Activated T-cell treated with anti-CD3 and anti-CD28 coated beads, Interleukin-2, amount 50 U/mL, for 24 hours (primary cell): ENCODE measurements around the gene QPRT.
A peak's percentile ranks its signal among the peaks of the same experiment; 100 is the strongest.
"Not testable (repeated sequence)": the region's sequence is repeated elsewhere in the genome, so short reads cannot be mapped to it uniquely, and the experiment has no call there.

ENCODE experiments used
- DNase-seq: peaks from one replicate; pipeline ENCODE4 v3.0.0-alpha.2; 2020
- H3K27ac Mint-ChIP-seq: 2 replicates; pipeline ENCODE4 v1.8.0; 2020; ENCODE audit warnings: mild to moderate bottlenecking, mixed read lengths
- H3K27me3 Mint-ChIP-seq: 2 replicates; pipeline ENCODE4 v1.8.0; 2020; ENCODE audit warnings: mixed read lengths
- H3K36me3 Mint-ChIP-seq: 2 replicates; pipeline ENCODE4 v1.8.0; 2020; ENCODE audit warnings: low read depth, mixed read lengths
- H3K4me1 Mint-ChIP-seq: 2 replicates; pipeline ENCODE4 v1.8.0; 2020; ENCODE audit warnings: low read depth, mixed read lengths
- H3K4me3 Mint-ChIP-seq: 2 replicates; pipeline ENCODE4 v1.8.0; 2020; ENCODE audit warnings: mild to moderate bottlenecking, moderate library complexity, mixed read lengths
- H3K9me3 Mint-ChIP-seq: 2 replicates; pipeline ENCODE4 v1.8.0; 2020; ENCODE audit warnings: mixed read lengths

QPRT gene

DNA sequence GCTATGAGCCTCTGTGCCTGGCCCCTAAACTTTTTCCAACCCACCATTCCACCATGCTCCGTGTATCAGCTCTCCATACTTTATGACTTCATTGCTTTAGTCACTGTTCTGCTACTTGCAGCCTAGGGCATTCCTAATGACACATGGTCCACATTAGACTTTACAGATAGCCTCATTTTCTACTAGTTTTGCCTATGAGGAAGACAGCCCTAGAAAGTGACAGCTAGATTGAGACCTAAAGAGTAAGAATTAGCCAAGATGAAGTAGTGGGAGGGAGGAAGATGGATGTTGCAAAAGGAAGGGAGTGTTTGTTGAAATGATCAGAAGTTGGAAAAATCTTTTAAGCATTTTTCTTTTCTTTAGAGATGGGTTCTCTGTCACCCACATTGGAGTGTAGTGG, 55.8 kb downstream of the QPRT start:
- peaks cover 3% of the 10 kb centered on the region for H3K36me3 Mint-ChIP-seq
- H3K27me3 Mint-ChIP-seq: no peaks in the 10 kb centered on the region
- peak overlapping the region; percentile 3 for H3K27ac Mint-ChIP-seq
- peaks cover 5% of the 10 kb centered on the region for H3K9me3 Mint-ChIP-seq
- DNase-seq: no peak
- H3K4me3 Mint-ChIP-seq: no peak overlapping the region
- peaks cover 66% of the 10 kb centered on the region for H3K4me1 Mint-ChIP-seq

- Mint-ChIP-seq H3K36me3 (peaks cover 3% of the 10 kb centered on the region), H3K27me3 (no peaks in the 10 kb centered on the region), H3K4me3 (no peak overlapping the region), H3K27ac (no peak overlapping the region), H3K4me1 (peaks cover 76% of the 10 kb centered on the region), H3K9me3 (peaks cover 5% of the 10 kb centered on the region)
- no peak for DNase-seq
These were observed 57.1 kb downstream of the QPRT start for GRCh38 chr16:29736112-29736511.

DNA sequence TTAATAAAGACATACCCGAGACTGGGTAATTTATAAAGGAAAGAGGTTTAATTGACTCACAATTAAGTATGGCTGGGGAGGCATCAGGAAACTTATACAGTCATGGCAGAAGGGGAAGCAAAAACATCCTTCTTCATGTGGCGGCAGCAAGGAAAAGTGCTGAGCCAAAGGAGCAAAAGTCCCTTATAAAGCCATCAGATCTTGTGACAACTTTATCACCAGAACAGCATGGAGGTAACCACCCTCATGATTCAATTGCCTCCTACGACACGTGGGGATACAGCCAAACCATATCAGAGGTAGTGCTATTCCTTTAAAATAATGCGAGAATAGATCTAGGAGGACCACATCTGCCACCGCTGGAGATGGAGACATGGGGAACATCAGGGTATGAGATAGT, 57.8 kb downstream of the QPRT start:
- Mint-ChIP-seq H3K4me1 (peaks cover 78% of the 10 kb centered on the region), H3K27ac (no peak overlapping the region), H3K4me3 (no peak overlapping the region), H3K9me3 (peaks cover 5% of the 10 kb centered on the region), H3K27me3 (no peaks in the 10 kb centered on the region), H3K36me3 (peaks cover 6% of the 10 kb centered on the region)
- DNase-seq: no peak

DNA sequence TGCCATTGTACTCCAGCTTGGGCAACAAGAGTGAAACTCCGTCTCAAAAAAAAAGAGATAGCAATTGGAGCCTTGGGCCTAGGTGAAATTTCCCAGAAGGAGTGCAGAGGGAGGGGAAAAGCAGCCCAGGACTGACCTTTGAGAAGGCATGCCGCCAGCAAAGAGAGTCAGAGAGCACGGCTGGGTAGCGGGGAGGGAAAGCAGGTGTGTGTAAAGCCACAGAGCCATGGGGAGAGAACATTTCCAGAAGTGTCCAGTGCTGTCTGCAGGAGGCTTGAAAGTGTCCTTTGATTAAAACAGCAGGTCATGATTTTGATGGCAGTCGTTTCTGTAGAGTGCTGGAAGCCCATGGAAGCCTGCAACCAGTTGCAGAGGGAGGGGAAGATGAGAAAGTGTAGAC, 58.7 kb downstream of the QPRT start:
- Mint-ChIP-seq H3K27me3 (no peaks in the 10 kb centered on the region), H3K9me3 (peaks cover 3% of the 10 kb centered on the region), H3K4me1 (peaks cover 76% of the 10 kb centered on the region), H3K36me3 (peaks cover 14% of the 10 kb centered on the region), H3K4me3 (no peak overlapping the region), H3K27ac (no peak overlapping the region)
- DNase-seq: no peak

DNA sequence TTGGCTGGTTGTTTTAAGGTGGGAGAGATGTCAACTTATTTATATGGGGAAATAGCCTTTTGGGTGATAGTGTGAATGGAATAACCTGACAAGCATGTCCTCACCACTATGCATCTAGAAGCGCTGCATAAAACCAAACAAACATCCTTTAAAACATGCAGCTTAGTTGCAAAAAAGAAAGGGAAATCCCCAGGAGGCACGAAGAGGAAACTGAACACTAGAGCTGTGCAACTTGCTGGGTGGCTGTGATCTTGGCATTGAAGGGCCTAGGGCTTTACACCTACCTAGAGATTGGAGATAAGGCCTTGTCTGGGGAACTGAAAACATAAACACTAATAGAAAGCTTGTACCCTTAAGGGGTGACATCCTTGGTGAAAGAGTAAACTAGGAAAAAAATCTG, 59.5 kb downstream of the QPRT start:
- Mint-ChIP-seq H3K4me1 (peaks cover 77% of the 10 kb centered on the region), H3K9me3 (no peaks in the 10 kb centered on the region), H3K4me3 (no peak overlapping the region), H3K27me3 (no peaks in the 10 kb centered on the region), H3K36me3 (peaks cover 21% of the 10 kb centered on the region), H3K27ac (peak overlapping the region; percentile 53)
- no peak for DNase-seq

DNA sequence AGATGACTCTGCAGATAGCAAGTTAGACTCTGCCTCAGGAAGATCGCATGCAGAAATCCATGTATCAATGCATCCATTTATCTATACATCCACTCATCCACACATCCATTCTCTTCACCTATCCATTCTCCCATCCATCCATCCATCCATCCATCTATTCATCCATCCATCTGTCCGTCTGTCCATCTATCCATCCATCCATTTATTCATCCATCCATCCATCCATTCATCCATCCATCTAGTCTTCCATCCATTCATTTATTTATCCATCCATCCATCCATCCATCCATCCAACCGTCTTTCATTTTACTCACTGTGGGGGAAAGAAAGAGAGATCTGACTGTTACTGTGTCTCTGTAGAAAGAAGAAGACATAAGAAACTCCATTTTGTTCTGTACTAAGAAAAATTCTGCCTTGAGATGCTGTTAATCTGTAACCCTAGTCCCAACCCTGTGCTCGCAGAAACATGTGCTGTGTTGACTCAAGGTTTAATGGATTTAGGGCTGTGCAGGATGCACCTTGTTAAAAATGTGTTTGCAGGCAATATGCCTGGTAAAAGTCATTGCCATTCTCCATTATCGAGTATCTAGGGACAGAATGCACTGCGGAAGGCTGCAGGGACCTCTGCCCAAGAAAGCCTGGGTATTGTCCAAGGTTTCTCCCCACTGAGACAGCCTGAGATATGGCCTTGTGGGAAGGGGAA, 61.1 kb downstream of the QPRT start:
- not testable (repeated sequence) for H3K27me3 Mint-ChIP-seq, H3K9me3 Mint-ChIP-seq, H3K4me3 Mint-ChIP-seq, DNase-seq
- peaks cover 31% of the 10 kb centered on the region for H3K36me3 Mint-ChIP-seq
- peaks cover 81% of the 10 kb centered on the region for H3K4me1 Mint-ChIP-seq
- H3K27ac Mint-ChIP-seq: peak overlapping the region; percentile 0

- H3K27ac Mint-ChIP-seq: peak overlapping the region; percentile 51
- H3K36me3 Mint-ChIP-seq: peaks cover 36% of the 10 kb centered on the region
- not testable (repeated sequence) for H3K27me3 Mint-ChIP-seq, DNase-seq, H3K9me3 Mint-ChIP-seq, H3K4me3 Mint-ChIP-seq
- peaks cover 86% of the 10 kb centered on the region for H3K4me1 Mint-ChIP-seq
These were observed 61.6 kb downstream of the QPRT start for GRCh38 chr16:29740630-29741015.

DNA sequence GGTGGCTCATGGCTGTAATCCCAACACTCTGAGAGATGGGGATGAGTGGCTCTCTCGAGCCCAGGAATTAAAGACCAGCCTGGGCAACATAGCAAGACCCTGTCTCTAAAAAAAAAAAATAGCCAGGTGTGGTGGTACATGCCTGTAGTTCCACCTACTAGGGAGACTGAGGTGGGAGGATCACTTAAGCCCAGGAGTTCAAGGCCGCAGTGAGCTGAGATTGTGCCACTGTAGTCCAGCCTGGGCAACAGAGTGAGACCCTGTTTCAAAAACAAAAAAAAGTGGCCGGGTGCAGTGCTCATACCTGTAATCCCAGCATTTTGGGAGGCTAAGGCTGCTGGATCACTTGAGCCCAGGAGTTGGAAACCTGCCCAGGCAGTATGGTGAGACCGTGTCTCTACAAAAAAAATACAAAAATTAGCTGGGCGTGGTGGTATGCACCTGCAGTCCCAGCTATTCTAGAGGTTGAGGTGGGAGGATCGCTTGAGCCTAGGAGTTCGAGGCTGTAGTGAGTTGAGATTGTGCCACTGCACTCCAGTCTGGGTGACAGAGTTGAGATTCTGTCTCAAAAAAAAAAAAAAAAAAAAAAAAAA, 63.8 kb downstream of the QPRT start:
- peak overlapping the region; percentile 87 for H3K4me3 Mint-ChIP-seq
- no peaks in the 10 kb centered on the region for H3K27me3 Mint-ChIP-seq
- H3K9me3 Mint-ChIP-seq: no peaks in the 10 kb centered on the region
- DNase-seq: no peak
- peak overlapping the region; percentile 90 for H3K27ac Mint-ChIP-seq
- H3K36me3 Mint-ChIP-seq: peaks cover 40% of the 10 kb centered on the region
- peaks cover 91% of the 10 kb centered on the region for H3K4me1 Mint-ChIP-seq

- peak overlapping the region; percentile 87 for H3K4me3 Mint-ChIP-seq
- no peaks in the 10 kb centered on the region for H3K9me3 Mint-ChIP-seq
- H3K36me3 Mint-ChIP-seq: peaks cover 40% of the 10 kb centered on the region
- peaks cover 87% of the 10 kb centered on the region for H3K4me1 Mint-ChIP-seq
- no peaks in the 10 kb centered on the region for H3K27me3 Mint-ChIP-seq
- DNase-seq: no peak
- H3K27ac Mint-ChIP-seq: peak overlapping the region; percentile 90
These were observed 64.5 kb downstream of the QPRT start for GRCh38 chr16:29743475-29743826.

- Mint-ChIP-seq H3K36me3 (peaks cover 42% of the 10 kb centered on the region), H3K27me3 (no peaks in the 10 kb centered on the region), H3K27ac (peak overlapping the region; percentile 90), H3K4me3 (peak overlapping the region; percentile 87), H3K4me1 (peaks cover 85% of the 10 kb centered on the region), H3K9me3 (no peaks in the 10 kb centered on the region)
- peak; percentile 71 for DNase-seq
These were observed 65.0 kb downstream of the QPRT start for GRCh38 chr16:29743827-29744531.

- no peaks in the 10 kb centered on the region for H3K9me3 Mint-ChIP-seq
- no peaks in the 10 kb centered on the region for H3K27me3 Mint-ChIP-seq
- DNase-seq: peak; percentile 62
- peak overlapping the region; percentile 87 for H3K4me3 Mint-ChIP-seq
- peaks cover 83% of the 10 kb centered on the region for H3K4me1 Mint-ChIP-seq
- H3K36me3 Mint-ChIP-seq: peaks cover 43% of the 10 kb centered on the region
- H3K27ac Mint-ChIP-seq: peak overlapping the region; percentile 97
These were observed 65.6 kb downstream of the QPRT start for GRCh38 chr16:29744541-29745101.

GRCh38 chr16:29745121-29745852, 66.3 kb downstream of the QPRT start:
- DNase-seq: peak; percentile 75
- Mint-ChIP-seq H3K36me3 (peaks cover 43% of the 10 kb centered on the region), H3K9me3 (no peaks in the 10 kb centered on the region), H3K27ac (peak overlapping the region; percentile 97), H3K27me3 (no peaks in the 10 kb centered on the region), H3K4me3 (peak overlapping the region; percentile 87), H3K4me1 (peaks cover 76% of the 10 kb centered on the region)

- Mint-ChIP-seq H3K27me3 (no peaks in the 10 kb centered on the region), H3K4me3 (peak within 1 kb of the TSS; percentile 87), H3K36me3 (peaks cover 43% of the 10 kb centered on the region), H3K9me3 (no peaks in the 10 kb centered on the region), H3K4me1 (peaks cover 70% of the 10 kb centered on the region), H3K27ac (peak within 1 kb of the TSS; percentile 97)
- DNase-seq: peak; percentile 85
These were observed 66.9 kb downstream of the QPRT start, which contains the start of gene C16orf54 for GRCh38 chr16:29745853-29746345. Gene C16orf54, minus strand, starts transcription at chr16:29745990. Its CDS starts 1,039 bp downstream, at chr16:29744951.

DNA sequence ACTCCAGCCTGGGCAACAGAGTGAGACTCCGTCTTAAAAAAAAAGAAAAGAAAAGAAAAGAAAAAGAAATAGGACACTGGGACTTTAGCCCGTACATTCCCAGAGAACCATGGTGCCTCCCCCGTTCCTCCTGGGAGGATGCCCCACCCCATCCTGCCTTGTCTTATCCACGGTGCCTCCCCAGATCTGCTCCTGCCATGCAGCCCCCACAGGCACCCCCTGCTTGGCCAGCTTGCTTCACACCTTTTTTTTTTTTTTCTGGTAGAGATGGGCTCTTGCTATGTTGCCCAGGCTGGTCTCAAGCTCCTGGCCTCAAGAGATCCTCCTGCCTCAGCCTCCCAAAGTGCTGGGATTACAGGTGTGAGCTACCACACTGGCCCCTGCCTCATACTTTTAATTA, 67.5 kb downstream of the QPRT start:
- Mint-ChIP-seq H3K36me3 (peaks cover 42% of the 10 kb centered on the region), H3K4me1 (peaks cover 66% of the 10 kb centered on the region), H3K27ac (peak overlapping the region; percentile 97), H3K4me3 (peak overlapping the region; percentile 87)
- peak; percentile 37 for DNase-seq
- H3K27me3 Mint-ChIP-seq, H3K9me3 Mint-ChIP-seq: not testable (repeated sequence)
